PFSK-1 (cell line): Measurements from ENCODE around the gene CDKN1A.

Experiments used
- FOXP2 ChIP-seq: optimal IDR thresholded peaks from 2 replicates; pipeline ENCODE3; 2011; ENCODE audit warnings: borderline replicate concordance, control low read depth, inconsistent platforms; ENCODE audit not compliant: insufficient read depth; ENCODE audit errors: extremely low read length, extremely low read depth
- POLR2AphosphoS5 ChIP-seq: IDR thresholded peaks from 2 replicates; pipeline ENCODE4 v1.6.1; 2012; ENCODE audit warnings: low read depth, mild to moderate bottlenecking, control low read depth, low read length, moderate library complexity
- SIN3A ChIP-seq: IDR thresholded peaks from 2 replicates; pipeline ENCODE4 v1.6.1; 2012; ENCODE audit warnings: mild to moderate bottlenecking, low read length, moderate library complexity, borderline replicate concordance; ENCODE audit not compliant: insufficient read depth
- TAF1 ChIP-seq: IDR thresholded peaks from 2 replicates; pipeline ENCODE4 v1.6.1; 2012; ENCODE audit warnings: low read length, control low read depth, borderline replicate concordance; ENCODE audit not compliant: insufficient read depth
- TF ChIP-seq, protein P1 (sequence below), 2 experiments: IDR thresholded peaks; 2 replicates each; pipeline versions ENCODE4 v1.6.1 to v1.8.0; 2011 to 2012; ENCODE audit warnings: low read depth in 2 of 2, low read length in 2 of 2, control low read depth in 1 of 2, inconsistent platforms in 1 of 2, mild to moderate bottlenecking in 1 of 2, moderate library complexity in 1 of 2; ENCODE audit not compliant: insufficient read depth in 1 of 2

DNA sequence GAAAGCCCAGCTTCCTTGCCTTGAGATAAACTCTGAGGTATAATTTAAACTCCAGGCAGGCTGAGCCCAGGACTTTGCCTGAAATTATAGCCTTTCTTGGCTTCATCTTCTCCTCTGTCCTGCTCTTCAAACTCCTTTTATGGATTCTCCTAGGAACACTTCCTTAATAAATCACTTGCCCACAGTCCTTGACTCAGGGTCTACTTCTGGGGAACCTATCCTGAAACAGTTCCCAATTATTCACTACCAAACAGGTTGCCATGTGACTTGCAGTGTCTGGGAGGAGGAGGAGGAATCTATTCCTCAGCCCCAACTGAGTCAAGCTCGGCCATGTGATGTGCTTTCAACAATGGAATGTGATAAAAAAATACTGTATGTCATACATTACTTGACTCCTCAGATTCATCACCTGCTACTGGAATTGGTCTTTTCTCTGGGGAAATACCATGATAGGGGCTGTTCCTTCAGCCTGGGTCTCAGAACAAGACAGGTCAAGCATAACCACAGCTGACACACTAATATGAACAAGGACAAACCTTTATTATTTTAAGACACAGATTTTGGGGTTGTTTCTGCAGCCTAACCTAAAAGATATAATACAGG lies 20.5 kb upstream of the CDKN1A start:
- TF ChIP-seq, protein P1, sequence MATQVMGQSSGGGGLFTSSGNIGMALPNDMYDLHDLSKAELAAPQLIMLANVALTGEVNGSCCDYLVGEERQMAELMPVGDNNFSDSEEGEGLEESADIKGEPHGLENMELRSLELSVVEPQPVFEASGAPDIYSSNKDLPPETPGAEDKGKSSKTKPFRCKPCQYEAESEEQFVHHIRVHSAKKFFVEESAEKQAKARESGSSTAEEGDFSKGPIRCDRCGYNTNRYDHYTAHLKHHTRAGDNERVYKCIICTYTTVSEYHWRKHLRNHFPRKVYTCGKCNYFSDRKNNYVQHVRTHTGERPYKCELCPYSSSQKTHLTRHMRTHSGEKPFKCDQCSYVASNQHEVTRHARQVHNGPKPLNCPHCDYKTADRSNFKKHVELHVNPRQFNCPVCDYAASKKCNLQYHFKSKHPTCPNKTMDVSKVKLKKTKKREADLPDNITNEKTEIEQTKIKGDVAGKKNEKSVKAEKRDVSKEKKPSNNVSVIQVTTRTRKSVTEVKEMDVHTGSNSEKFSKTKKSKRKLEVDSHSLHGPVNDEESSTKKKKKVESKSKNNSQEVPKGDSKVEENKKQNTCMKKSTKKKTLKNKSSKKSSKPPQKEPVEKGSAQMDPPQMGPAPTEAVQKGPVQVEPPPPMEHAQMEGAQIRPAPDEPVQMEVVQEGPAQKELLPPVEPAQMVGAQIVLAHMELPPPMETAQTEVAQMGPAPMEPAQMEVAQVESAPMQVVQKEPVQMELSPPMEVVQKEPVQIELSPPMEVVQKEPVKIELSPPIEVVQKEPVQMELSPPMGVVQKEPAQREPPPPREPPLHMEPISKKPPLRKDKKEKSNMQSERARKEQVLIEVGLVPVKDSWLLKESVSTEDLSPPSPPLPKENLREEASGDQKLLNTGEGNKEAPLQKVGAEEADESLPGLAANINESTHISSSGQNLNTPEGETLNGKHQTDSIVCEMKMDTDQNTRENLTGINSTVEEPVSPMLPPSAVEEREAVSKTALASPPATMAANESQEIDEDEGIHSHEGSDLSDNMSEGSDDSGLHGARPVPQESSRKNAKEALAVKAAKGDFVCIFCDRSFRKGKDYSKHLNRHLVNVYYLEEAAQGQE (IDR thresholded peaks at IDR 0.05; ENCODE audit: insufficient read depth in 1 of 2, low read depth in 2 of 2, low read length in 2 of 2): no peak
- no peak for TF ChIP-seq POLR2AphosphoS5
- no peak for TF ChIP-seq TAF1
- TF ChIP-seq FOXP2: no peak
- TF ChIP-seq SIN3A: no peak
